Stimulated activated CD8-positive, alpha-beta memory T cell treated with anti-CD3 and anti-CD28 coated beads, Interleukin-12 subunit alpha, Interleukin-12 subunit beta, amount 100 ng/mL, for 24 hours (primary cell): ENCODE measurements around the gene VSX2.
"Not testable (repeated sequence)": the region's sequence is repeated elsewhere in the genome, so short reads cannot be mapped to it uniquely, and the experiment has no call there.

Experiments
- DNase-seq: peaks from one replicate; pipeline ENCODE4 v3.0.0-alpha.2; 2020; ENCODE audit errors: extremely low read depth

VSX2 gene

GRCh38 chr14:74259513-74259912 is 20.3 kb downstream of the VSX2 start:
- no peak for DNase-seq

GRCh38 chr14:74260525-74261233 is 21.4 kb downstream of the VSX2 start:
- DNase-seq = no peak

- no peak for DNase-seq
Measured at GRCh38 chr14:74261288-74261687, 22.0 kb downstream of the VSX2 start.

GRCh38 chr14:74262076-74262475 is 22.8 kb downstream of the VSX2 start:
- no peak for DNase-seq

- DNase-seq = no peak
Measured at GRCh38 chr14:74263181-74263580, 23.9 kb downstream of the VSX2 start.

GRCh38 chr14:74263921-74264320 is 24.7 kb downstream of the VSX2 start:
- DNase-seq = no peak

- no peak for DNase-seq
Measured at GRCh38 chr14:74265301-74265965, 26.2 kb downstream of the VSX2 start.

GRCh38 chr14:74267588-74267987 is 28.3 kb downstream of the VSX2 start:
- no peak for DNase-seq

GRCh38 chr14:74270382-74271177 is 31.3 kb downstream of the VSX2 start:
- DNase-seq = not testable (repeated sequence)

- DNase-seq = no peak
Measured at GRCh38 chr14:74271365-74271764, 32.1 kb downstream of the VSX2 start.

GRCh38 chr14:74275241-74275841 is 36.1 kb downstream of the VSX2 start:
- no peak for DNase-seq

- DNase-seq = no peak
Measured at GRCh38 chr14:74278080-74278479, 38.8 kb downstream of the VSX2 start.

GRCh38 chr14:74281069-74281468 is 41.8 kb downstream of the VSX2 start:
- no peak for DNase-seq

GRCh38 chr14:74286736-74287135 is 47.5 kb downstream of the VSX2 start:
- DNase-seq = no peak

GRCh38 chr14:74289801-74290200 is 50.6 kb downstream of the VSX2 start:
- DNase-seq = no peak

GRCh38 chr14:74290415-74290814 is 51.2 kb downstream of the VSX2 start:
- DNase-seq = no peak

GRCh38 chr14:74292061-74292460 is 52.8 kb downstream of the VSX2 start:
- no peak for DNase-seq

GRCh38 chr14:74293606-74294005 is 54.4 kb downstream of the VSX2 start:
- DNase-seq = no peak

GRCh38 chr14:74296037-74296467 is 56.8 kb downstream of the VSX2 start:
- no peak for DNase-seq

GRCh38 chr14:74297986-74298385 is 58.7 kb downstream of the VSX2 start:
- DNase-seq = no peak

- DNase-seq = no peak
Measured at GRCh38 chr14:74299061-74299545, 59.9 kb downstream of the VSX2 start.

GRCh38 chr14:74301594-74302151 is 62.4 kb downstream of the VSX2 start:
- no peak for DNase-seq
